Measurements from ENCODE around the gene TUFM. TPM values are rescaled to one million over a fixed set of nuclear protein-coding genes. Genes with fewer than 3 reads are reported as not detected.
"Not testable (repeated sequence)": the region's sequence is repeated elsewhere in the genome, so short reads cannot be mapped to it uniquely, and the experiment has no call there.

Gene TUFM
- polyA plus RNA-seq (2011; rRNA removed) = 107 and 110 TPM in 2 replicates
- 55.5 and 69.2 TPM in 2 replicates for polyA minus RNA-seq (2011; rRNA and poly(A)+ RNA removed)

DNA sequence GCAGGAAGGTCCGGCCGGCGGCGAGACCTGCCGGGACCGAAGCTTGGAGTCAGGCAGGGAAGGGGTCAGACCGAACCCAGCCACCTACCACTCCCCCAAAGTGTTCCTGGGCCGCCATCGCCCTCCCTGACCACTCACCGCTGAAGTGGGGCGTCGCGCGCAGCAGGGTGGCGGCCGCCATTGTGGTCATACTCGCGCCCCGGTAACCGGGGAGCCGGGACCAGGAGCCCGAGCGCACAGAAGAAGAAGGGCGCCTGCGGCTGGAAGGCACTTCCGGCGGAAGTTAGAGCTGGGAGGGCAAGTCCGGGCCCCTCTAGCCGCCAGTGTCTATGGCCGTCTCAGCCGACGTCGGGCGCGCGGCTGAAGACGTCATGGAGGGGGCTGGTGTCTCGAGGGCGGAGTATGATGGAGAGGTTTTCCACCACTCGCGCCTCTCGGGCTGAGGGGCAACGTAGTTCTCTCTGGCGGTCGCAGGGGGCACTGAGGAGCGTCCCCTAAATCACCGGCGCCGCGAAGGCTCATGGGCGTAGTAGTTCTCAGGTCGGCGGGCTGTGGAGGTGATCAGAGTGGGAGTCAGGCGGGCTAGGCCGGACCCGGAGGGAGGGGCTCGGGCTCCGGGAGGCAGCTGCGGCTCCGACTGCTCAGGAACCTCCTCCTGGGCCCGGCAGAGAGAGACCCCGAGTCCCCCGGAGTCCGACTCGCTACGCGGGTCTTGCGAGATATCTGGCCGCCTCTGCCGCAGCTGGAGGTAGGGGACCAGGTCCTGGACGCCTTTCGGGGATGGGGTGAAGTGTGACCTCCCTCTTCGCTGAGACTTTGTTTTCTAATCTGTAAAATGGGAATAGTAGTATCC, at the start of gene TUFM:
TSS of gene TUFM (minus strand) at position 269 of the 853 bp plus-strand sequence. CDS start at position 190, 79 bp downstream.
- no peaks in the 10 kb centered on the region for H3K27me3 ChIP-seq (ENCODE audit: control insufficient read depth, insufficient read depth, low read length)
- peak; percentile 97 for DNase-seq (ENCODE audit: low read depth, low spot score)
- peak within 1 kb of the TSS; percentile 99 for H3K4me3 ChIP-seq (ENCODE audit: low read depth, low read length)
- peak within 1 kb of the TSS; percentile 65 for H3K27ac ChIP-seq (ENCODE audit: low read depth, low read length)
- TF ChIP-seq, protein P1, sequence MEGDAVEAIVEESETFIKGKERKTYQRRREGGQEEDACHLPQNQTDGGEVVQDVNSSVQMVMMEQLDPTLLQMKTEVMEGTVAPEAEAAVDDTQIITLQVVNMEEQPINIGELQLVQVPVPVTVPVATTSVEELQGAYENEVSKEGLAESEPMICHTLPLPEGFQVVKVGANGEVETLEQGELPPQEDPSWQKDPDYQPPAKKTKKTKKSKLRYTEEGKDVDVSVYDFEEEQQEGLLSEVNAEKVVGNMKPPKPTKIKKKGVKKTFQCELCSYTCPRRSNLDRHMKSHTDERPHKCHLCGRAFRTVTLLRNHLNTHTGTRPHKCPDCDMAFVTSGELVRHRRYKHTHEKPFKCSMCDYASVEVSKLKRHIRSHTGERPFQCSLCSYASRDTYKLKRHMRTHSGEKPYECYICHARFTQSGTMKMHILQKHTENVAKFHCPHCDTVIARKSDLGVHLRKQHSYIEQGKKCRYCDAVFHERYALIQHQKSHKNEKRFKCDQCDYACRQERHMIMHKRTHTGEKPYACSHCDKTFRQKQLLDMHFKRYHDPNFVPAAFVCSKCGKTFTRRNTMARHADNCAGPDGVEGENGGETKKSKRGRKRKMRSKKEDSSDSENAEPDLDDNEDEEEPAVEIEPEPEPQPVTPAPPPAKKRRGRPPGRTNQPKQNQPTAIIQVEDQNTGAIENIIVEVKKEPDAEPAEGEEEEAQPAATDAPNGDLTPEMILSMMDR (IDR thresholded peaks at IDR 0.05; ENCODE audit: low read depth, low read length) = peak; percentile 65
- peaks cover 3% of the 10 kb centered on the region; the same call in 1 of the 2 replicates for H3K9me3 ChIP-seq (ENCODE audit: control insufficient read depth, insufficient read depth, low read length)
- ChIA-PET POLR2A (interaction anchor here (0.5 to 3.5 kb wide), 9 partner anchors 9 to 1195 kb away, joined by 3 to 29 read pairs (median 3); partner anchors contain the start of genes ATXN2L and SH2B1), CTCF (interaction anchor here (0.9 to 2.3 kb wide), 5 partner anchors 11 to 101 kb away, joined by 3 to 18 read pairs (median 3); partner anchors contain the start of gene SH2B1)

DNA sequence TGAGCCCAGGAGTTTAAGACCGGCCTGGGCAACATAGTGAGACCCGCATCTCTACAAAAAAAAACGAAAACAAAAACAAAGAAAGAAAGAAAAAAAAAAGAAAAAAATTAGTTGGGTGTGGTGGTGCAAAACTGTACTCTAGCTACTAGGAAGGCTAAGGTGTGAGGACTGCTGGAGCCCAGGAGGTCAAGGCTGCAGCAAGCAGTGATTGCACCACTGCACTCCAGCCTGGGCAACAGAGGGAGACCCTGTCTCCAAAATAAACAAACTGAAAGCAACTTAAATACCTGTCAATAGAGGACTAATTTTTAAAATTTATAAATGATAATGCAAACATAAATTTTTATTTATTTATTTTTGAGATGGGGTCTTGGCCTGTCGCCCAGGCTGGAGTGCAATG, 49.5 kb upstream of the TUFM start:
- DNase-seq (ENCODE audit: low read depth, low spot score) = no peak
- no peak overlapping the region for H3K27ac ChIP-seq (ENCODE audit: low read depth, low read length)
- TF ChIP-seq, protein P1 (IDR thresholded peaks at IDR 0.05; ENCODE audit: low read depth, low read length) = no peak
- no peak overlapping the region for H3K4me3 ChIP-seq (ENCODE audit: low read depth, low read length)
- H3K27me3 ChIP-seq (ENCODE audit: control insufficient read depth, insufficient read depth, low read length) = no peaks in the 10 kb centered on the region
- no peaks in the 10 kb centered on the region; the same call in 1 of the 2 replicates for H3K9me3 ChIP-seq (ENCODE audit: control insufficient read depth, insufficient read depth, low read length)
- ChIA-PET POLR2A (interaction anchor here (1.1 kb wide), 1 partner anchor 15 kb away, joined by 13 read pairs; no protein-coding TSS in a partner anchor), CTCF (no interaction called here)

DNA sequence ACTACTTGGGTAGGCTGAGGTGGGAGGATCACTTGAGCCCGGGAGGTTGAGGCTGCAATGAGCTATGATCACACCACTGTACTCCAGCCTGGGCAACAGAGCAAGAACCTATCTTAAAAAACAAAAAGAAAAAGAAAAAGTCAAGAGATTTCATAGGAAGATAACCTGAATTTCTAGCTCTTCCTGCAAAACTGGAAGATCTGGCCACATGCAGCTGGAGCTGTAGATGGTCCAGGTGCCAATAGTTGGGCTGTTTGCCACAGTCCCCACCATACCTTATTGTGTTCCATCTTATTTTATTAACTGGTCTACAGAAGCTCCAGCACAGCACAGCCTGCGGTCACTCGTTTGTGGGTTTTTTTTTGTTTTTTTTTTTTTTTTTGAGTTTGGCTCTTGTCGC, 47.1 kb upstream of the TUFM start:
- TF ChIP-seq, protein P1 (IDR thresholded peaks at IDR 0.05; ENCODE audit: low read depth, low read length) = no peak
- POLR2A ChIA-PET = no interaction called here
- DNase-seq (ENCODE audit: low read depth, low spot score) = no peak
- no peak overlapping the region for H3K27ac ChIP-seq (ENCODE audit: low read depth, low read length)
- CTCF ChIA-PET = no interaction called here
- H3K4me3 ChIP-seq (ENCODE audit: low read depth, low read length) = no peak overlapping the region
- H3K9me3 ChIP-seq (ENCODE audit: control insufficient read depth, insufficient read depth, low read length) = no peaks in the 10 kb centered on the region
- H3K27me3 ChIP-seq (ENCODE audit: control insufficient read depth, insufficient read depth, low read length) = no peaks in the 10 kb centered on the region

DNA sequence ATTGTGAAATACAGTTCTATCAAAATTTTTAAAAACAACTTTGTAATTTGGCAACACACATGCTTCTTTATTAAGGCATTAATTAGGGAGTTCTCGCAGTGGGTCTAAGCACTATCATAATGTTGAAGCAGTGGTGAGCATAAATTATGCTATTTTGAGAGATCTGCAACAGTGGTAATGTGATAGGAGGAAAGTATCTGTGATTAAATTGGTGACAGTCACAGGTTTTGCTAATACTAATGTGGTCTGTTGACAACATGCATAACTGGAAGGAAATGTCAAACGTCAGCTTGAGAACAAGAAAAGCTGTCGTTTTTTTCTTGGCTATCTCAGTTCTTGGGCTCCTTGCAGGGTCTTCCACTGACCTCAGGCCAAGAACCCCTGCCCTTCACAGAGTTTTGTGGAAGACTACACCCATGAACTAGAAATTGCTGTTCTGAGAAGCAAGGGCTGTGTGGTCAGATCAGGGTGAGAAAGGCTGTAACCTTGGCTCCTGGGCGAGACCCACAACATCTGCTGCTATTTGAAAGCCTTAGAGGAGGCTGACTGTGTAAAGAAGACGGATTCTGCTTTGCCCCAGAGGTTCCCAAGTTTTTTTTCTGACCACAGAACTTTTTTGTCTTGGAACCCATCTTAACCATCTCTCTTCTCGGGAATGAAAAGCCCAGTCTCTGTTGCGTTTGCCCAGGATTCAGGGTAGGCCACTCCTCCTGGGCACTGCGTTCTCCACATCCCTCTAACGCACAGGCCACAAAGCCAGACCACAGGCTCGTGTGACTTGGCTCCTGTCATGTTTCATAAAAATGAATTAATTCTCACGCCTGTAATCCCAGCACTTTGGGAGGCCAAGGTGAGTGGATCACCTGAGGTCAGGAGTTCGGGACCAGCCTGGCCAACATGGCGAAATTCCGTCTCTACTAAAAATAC, 46.1 kb upstream of the TUFM start:
- TF ChIP-seq, protein P1 (IDR thresholded peaks at IDR 0.05; ENCODE audit: low read depth, low read length) = no peak
- Histone ChIP-seq H3K27ac (ENCODE audit: low read depth, low read length) (no peak overlapping the region), H3K27me3 (ENCODE audit: control insufficient read depth, insufficient read depth, low read length) (no peaks in the 10 kb centered on the region), H3K9me3 (ENCODE audit: control insufficient read depth, insufficient read depth, low read length) (no peaks in the 10 kb centered on the region), H3K4me3 (ENCODE audit: low read depth, low read length) (no peak overlapping the region)
- no peak for DNase-seq (ENCODE audit: low read depth, low spot score)
- ChIA-PET POLR2A (no interaction called here), CTCF (interaction anchor here (0.8 kb wide), 1 partner anchor 28 kb away, joined by 4 read pairs; the partner anchor contains the start of gene SH2B1)

DNA sequence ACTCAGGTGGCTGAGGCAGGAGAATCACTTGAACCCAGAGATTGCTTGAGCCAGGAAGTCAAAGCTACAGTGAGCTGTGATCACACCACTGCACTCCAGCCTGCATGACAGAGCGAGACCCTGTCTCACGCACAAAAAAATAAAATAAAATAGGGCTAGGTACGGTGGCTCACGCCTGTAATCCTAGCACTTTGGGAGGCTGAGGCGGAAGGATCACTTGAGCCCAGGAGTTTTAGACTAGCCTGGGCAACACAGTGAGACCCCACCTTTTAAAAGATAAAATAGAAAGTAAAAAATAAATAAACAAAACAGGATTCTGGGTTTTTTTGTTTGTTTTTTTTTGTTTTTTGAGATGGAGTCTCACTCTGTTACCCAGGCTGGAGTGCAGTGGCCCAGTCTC, 44.2 kb upstream of the TUFM start:
- H3K27me3 ChIP-seq (ENCODE audit: control insufficient read depth, insufficient read depth, low read length); H3K4me3 ChIP-seq (ENCODE audit: low read depth, low read length); H3K9me3 ChIP-seq (ENCODE audit: control insufficient read depth, insufficient read depth, low read length); DNase-seq (ENCODE audit: low read depth, low spot score); H3K27ac ChIP-seq (ENCODE audit: low read depth, low read length); CTCF ChIA-PET: not testable (repeated sequence)
- POLR2A ChIA-PET = interaction anchor here (0.6 kb wide), 1 partner anchor 23 kb away, joined by 3 read pairs; no protein-coding TSS in a partner anchor

Data from AG04450 (cell line).